NCI-H1417 (cell line): ENCODE results near the gene MCOLN3.
A peak's percentile ranks its signal among the peaks of the same experiment; 100 is the strongest.
"Not testable (repeated sequence)": the region's sequence is repeated elsewhere in the genome, so short reads cannot be mapped to it uniquely, and the experiment has no call there.

ENCODE experiments used
- DNase-seq, 3 experiments: peaks; one replicate each; lab custom pipeline; 2025; lab: John Stamatoyannopoulos, UW

Gene MCOLN3

DNA sequence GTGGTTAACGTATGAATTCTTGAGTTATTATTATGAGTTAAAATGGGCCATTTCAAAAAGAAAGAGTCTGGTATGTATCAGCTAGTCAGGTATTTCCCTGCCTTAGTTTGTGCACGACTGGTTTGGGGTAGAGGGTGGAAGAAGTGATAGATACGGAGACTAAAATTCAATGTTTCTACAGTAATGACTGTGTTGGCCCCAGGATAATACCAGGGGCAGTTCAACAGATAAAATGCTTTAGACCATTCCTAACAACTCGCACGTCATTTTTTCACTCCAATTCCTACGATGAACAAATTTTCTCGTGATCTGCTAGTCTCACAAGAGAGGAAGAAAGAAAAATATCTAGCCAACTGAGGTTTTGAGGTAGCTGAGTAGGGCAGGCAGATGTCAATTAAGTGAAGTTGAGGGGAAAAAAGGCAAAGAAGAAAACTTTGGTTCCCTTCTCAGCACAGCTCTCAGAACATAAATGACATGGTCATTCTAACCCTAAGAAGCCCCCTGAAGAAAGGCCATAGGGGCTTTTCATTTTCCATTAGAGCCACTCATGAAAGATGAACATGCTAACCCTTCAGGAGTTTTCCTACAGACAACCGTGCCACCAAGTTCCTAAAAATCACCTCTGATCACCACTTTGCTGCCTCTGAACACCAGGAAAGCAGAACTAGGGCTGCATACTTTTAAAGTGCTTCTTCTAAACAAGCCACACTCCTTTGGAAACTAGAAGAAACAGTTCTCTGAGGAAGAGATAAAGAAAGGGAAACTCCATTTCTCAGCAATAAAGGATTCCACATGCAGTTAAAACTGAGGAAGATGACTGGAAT is 57.0 kb downstream of the MCOLN3 start:
- no peak for DNase-seq

DNA sequence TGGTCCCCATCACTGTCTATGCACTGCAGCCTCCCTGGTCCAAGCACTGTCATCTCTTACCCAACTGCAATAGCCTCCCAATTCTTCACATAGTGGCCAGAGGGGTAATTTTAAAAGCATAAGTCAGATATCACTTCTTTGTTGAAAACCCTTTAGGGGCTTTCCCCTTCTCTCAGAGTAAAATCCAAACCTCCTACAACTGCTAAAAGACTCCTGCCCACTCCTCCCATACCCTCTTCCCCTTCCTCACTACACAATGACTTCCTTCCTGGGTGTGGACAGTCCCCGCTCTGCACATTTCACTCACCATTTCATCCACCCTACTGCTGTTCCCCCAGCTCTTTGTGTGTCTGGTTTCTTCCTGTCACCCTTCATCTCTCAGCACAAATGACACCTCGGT is 59.7 kb downstream of the MCOLN3 start:
- DNase-seq, result no peak

DNA sequence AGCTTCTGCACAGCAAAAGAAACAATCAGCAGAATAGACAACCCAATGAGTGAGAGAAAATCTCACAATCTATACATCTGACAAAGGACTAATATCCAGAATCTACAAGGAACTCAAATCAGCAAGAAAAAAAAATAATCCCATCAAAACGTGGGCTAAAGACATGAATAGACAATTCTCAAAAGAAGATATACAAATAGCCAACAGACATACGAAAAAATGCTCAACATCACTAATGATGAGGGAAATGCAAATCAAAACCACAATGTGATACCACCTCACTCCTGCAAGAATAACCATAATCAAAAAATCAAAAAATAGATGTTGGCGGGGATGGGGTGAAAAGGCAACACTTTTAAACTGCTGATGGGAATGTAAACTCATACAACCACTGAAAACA is 61.7 kb downstream of the MCOLN3 start:
- not testable (repeated sequence) for DNase-seq

DNA sequence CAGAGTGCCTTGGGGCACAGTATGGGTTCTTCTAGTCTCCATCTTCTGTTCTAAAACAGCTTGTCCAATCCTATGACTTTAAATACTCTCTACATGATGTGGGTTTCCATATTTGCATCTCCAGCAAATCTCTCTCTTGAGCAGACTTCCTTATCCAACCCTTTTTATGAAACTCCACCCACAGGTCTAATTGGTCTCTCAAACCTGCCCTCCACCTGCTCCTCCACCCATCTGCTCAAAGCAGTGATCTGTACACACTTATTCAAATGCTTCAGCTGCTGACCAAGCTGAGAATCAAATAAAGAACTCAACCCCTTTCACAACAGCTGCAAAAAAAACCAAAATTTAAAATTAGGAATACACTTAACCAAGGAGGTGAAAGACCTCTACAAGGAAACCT is 62.9 kb downstream of the MCOLN3 start:
- DNase-seq, result peak in 1 of 3 experiments; percentile 18

GRCh38 chr1:84982395-84982794 is 65.9 kb downstream of the MCOLN3 start:
- no peak for DNase-seq

GRCh38 chr1:84975035-84975434 is 73.3 kb downstream of the MCOLN3 start:
- no peak for DNase-seq

- DNase-seq, result peak in 2 of 3 experiments; percentile 2 to 80
Measured at GRCh38 chr1:84973498-84974334, 74.6 kb downstream of the MCOLN3 start.

DNA sequence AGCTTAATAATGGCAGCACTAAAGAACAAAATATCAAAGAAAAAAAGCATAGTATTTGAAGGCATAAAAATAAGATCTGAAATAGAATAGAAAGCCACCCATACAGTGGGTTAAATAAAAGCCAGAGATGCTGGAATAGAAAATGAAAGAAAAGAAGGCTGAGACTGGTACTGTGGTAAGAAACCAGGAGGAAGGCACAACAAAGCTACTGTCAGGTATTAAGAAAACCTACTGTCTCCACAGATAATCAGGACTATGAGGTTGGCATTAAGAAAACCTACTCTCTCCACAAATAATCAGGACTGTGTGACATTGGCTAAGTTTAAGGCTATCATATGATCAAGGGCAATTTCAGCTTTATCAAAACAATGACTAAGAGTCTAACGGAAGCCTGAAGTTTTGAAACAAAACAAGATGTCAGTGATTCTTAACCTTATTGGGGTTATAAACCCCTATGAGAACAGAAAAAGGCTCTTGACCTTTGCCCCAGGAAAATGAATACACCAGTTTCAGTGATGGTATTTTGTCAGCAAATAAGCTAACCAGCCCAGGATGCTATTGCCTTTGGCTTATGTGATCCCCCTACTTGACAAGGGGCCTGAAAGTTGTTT is 75.8 kb downstream of the MCOLN3 start:
- DNase-seq, result no peak

GRCh38 chr1:84971957-84972356 is 76.3 kb downstream of the MCOLN3 start:
- peak in 1 of 3 experiments; percentile 44 for DNase-seq

GRCh38 chr1:84969489-84970250 is 78.6 kb downstream of the MCOLN3 start:
- DNase-seq, result no peak

DNA sequence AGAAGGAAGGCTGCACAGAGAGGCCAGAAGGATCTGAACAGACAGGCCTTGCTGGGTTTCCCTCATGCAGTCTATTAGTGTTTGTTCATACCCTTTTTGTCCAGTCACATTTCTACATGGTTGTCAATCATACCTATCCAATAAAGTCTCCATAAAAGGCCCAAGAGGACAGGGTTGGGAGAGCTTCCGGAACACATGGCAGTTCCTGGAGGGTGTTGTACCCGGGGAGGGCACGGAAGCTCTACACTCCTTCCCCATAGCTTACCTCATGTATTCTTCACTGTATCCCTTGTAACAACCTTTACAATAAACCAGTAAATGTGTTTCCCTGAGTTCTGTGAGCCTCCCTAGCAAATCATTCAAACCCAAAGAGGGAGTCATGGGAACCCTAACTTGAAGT is 79.4 kb downstream of the MCOLN3 start:
- DNase-seq, result no peak

DNA sequence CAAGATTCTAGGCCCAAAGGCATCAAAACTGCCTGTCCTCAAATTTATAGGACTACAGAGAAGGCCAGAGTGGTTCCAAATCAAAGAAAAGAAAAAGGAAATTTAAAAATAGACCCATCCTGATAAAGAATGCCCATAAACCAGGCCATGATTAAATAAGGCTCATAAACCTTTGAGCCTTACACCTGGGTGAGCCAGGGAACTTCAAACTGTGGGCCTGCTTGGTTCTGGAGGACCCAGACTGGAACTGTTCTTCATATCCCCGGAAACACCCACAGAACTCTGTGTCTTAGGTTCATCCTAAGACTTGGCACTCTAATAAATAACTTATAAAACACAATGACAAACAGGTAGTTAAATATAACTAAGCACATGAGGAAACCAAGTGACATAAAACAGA is 80.2 kb downstream of the MCOLN3 start:
- no peak for DNase-seq
